AG10803 (cell line): Measurements from ENCODE around the gene DPCD.

Source experiments
- DNase-seq: peaks from one replicate; pipeline ENCODE4 v3.0.0; 2010; ENCODE audit warnings: low read depth
- H3K4me3 ChIP-seq: 2 replicates; pipeline ENCODE4 v1.5.1; 2011; ENCODE audit warnings: mild to moderate bottlenecking, low read length, control low read depth
- TF ChIP-seq, protein P1 (sequence below): conservative IDR thresholded peaks from 2 replicates; pipeline ENCODE4 v1.5.1; 2011; ENCODE audit warnings: mild to moderate bottlenecking, low read length, control low read depth, inconsistent platforms

Gene DPCD

DNA sequence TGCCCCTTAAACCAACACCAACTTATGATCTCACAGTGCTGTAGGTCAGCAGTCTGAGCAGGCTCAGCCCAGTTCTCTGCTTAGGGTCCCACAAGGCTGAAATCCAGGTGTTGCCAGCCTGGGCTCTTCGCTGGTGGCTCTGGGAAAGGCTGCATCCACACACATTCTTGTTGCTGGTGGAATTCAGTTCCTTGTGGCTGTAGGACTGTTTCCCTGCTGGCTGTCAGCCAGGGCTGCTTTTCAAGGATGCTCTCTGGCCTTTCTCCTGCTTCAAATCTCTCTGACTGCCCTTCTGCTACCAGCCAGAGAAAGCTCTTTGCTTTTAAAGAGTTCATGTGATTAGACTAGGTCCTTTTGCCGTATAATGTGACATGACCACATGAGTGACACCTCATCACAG, 15.3 kb upstream of the DPCD start:
- TF ChIP-seq, protein P1, sequence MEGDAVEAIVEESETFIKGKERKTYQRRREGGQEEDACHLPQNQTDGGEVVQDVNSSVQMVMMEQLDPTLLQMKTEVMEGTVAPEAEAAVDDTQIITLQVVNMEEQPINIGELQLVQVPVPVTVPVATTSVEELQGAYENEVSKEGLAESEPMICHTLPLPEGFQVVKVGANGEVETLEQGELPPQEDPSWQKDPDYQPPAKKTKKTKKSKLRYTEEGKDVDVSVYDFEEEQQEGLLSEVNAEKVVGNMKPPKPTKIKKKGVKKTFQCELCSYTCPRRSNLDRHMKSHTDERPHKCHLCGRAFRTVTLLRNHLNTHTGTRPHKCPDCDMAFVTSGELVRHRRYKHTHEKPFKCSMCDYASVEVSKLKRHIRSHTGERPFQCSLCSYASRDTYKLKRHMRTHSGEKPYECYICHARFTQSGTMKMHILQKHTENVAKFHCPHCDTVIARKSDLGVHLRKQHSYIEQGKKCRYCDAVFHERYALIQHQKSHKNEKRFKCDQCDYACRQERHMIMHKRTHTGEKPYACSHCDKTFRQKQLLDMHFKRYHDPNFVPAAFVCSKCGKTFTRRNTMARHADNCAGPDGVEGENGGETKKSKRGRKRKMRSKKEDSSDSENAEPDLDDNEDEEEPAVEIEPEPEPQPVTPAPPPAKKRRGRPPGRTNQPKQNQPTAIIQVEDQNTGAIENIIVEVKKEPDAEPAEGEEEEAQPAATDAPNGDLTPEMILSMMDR = no peak
- no peak for DNase-seq
- no peak overlapping the region for H3K4me3 ChIP-seq

DNA sequence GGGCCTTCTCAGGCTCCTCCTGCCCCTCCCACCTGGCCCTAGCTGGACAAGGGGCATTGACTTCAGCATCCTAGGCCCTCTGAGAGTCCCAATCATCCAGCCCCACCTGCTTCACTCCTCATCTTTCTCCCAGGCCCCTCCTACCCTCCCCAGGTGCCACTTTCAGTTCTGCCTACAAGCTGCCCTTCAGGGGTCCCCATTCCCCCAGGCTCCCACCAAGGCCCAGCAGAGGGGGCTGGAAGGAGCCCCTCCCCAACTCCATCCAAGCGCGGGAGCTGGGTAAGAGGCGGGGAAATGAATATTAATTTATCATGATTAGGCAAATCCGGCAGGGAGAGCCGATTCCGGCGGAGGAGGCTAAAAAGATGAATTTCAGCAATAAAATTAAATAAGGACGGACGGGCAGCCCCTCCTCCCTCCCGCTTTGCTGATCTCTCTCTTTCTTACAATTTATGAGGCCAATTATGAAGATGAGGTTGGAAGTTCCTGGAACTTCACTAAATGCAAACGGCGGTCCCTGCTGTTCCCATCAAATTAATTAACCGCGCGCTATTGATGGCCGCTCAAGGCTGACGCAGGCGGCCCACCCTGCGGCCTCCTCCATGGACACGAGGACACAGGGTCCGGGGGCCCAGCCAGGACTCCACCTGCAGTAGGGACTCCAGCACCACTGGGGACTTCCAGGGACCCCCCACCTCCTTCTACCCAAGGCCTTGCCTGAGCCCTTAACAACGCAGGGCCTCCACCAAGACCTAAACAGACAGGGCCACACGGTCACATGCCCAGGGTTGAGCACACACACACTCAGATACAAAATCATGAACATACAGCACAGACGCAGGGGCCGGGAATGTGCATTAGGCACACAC, 14.0 kb upstream of the DPCD start:
- no peak for DNase-seq
- H3K4me3 ChIP-seq = no peak overlapping the region
- TF ChIP-seq, protein P1 = no peak

DNA sequence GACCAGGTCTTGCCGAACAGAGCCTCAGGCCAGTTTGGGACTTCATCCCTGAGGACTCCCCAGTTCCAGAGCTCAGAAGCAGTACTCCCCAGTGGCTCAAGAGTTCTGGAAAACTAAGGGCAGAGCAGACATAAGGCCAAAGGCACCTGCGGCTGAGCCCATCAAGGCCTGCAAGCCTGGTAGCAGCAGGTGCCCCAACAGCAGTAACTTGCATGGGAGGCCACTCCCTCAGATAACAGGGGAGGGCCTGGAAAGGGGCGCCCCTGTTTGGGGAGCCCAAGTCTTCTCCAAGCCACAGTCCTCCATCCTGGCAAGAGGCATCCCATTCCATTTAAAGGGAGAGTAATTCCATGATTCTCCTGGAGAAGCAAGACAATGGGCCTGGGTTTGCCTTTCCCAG, 13.0 kb upstream of the DPCD start:
- no peak overlapping the region for H3K4me3 ChIP-seq
- no peak for DNase-seq
- TF ChIP-seq, protein P1 = no peak

DNA sequence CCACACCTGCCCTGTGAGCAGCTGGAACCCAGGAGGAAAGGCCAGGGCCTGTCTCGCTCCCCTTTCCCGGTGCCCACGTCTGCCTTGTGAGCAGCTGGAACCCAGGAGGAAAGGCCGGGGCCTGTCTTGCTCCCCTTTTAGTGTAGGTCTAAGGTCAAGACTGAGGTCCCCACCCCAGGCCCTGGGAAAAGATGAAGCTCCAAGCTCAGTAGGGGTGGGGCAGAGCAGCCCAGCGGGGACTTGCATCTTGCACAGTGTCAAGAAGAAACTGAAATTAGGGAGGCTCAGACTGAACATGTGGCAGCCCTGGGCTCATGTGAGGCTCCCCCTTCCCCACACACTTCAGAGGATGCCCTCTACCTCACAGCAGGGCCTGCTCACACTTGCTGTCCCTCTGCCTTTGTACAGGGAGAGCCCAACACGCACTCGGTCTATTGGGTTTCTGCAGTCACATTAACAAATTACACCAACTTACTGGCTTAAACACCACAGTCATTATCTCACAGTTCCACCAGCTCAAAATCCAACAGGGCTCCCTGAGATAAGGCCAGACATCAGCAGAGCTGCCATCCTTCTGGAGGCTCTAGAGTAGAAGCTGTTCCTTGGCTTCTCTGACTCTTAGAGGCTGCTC, 12.4 kb upstream of the DPCD start:
- no peak for DNase-seq
- H3K4me3 ChIP-seq = no peak overlapping the region
- TF ChIP-seq, protein P1 = no peak

DNA sequence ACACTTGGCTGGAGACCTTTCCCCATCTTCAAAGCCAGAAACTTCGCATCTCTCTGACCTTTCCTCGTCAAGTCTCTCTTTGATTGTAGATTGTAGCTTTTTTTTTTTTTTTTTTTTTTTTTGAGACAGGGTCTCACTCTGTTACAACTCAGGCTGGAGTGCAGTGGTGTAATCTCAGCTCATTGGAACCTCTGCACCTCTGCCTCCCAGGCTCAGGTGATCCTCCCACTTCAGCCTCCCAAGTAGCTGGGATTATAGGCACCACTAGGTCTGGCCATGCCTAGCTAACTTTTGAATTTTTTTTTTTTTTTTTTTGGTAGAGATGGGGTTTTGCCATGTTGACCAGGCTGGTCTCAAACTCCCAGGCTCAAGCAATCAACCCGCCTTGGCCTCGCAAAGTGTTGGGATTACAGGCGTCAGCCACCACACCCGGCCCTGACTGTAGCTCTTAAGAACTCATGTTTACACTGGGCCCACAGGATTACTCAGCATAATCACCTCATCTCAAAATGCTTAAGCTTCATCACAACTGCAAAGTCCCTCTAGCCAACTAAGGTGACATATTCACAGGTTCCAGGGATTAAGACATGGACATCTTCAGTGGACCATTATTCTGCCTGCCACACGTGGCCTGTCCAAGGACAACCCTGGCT, 11.8 kb upstream of the DPCD start:
- no peak for DNase-seq
- no peak overlapping the region for H3K4me3 ChIP-seq
- TF ChIP-seq, protein P1 = no peak

DNA sequence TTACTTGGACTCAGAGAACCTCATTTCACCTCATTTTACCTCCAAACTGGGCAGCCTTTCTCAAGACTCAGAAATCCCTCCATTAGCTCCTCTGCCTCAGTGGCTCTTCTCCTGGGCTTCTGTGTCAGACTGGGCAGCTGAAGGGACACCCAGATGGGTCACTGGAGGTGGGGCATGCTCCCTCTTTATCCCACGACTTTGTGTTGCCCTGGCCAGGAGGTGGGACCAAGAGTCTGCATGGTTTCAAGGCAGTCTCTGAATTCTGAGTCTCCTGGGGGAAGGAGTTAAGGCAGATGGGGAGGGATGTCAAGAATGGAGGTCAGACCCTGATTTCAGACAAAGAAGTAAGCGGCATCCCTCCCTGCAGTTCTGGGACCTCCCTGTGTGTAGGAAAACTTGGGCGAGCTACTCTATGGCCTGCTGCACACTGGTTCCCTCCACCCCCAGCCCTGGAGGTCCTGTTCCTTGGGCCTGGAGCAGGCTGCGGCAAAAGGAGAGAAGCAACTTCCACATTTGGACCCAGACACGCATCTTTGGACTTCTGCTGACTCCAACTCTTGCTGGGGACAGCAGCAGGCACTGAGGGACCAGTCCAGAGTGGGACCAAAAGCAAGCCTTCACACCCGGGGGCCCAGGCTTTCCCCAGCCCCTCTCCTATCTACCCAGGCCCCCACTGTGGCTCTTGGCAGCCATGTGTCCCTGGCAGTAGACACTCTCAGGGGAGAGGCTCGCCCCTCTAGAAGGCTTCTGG, 10.8 kb upstream of the DPCD start:
- TF ChIP-seq, protein P1 = no peak
- DNase-seq = no peak
- no peak overlapping the region for H3K4me3 ChIP-seq
